HG02610 (cell line): Measurements from ENCODE around the gene DCAKD.

Experiments used
- ATAC-seq: cut with Tn5 transposase; IDR thresholded peaks from one replicate; pipeline ENCODE4 v1.9.1; 2021; ENCODE audit warnings: mild to moderate bottlenecking, moderate library complexity; ENCODE audit not compliant: unreplicated experiment

DCAKD gene

DNA sequence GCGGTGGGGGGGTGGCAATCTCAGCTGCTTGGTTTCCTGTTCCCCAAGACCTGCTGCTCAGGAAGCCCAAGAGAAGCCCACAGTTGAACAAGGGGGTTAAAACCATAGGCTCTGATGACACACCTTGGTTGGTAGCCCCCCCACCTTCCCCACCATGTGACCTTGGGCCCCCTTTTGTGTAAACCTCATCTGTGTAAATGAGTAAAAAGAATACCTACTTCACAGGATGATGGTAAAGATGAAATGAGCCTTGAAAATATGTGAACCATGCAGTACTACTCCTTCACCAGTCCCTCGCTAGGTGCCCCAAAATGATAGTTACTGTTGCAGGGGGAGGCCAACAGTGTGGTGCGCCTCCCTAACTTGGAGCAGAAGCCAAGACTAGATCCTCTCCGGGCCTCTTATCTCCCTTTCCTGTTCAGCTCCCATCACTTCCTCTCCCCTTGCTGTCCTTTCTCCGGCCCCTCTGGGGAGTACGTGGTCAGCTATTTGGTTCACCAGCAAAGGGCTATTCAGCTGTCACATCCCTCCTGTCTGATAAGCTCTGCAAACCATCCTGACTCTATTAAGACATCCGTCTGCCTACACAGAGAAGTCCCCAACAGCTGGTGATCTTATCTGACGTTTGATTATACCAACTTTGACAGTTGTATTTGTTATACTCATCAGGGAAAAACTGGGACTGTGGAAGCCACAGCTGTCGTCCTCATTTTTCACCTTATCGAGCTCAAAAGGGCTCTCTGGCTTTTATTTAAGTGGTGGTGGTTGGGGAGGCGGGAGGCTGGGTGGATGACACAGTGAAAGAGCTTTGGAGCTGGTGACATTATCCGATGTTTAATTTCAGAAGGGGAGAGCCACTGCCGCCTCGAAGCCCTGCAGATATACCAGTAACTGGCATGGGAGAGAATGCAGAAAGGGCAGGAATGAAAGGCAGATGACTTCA, 19.9 kb downstream of the DCAKD start:
- no peak for ATAC-seq

DNA sequence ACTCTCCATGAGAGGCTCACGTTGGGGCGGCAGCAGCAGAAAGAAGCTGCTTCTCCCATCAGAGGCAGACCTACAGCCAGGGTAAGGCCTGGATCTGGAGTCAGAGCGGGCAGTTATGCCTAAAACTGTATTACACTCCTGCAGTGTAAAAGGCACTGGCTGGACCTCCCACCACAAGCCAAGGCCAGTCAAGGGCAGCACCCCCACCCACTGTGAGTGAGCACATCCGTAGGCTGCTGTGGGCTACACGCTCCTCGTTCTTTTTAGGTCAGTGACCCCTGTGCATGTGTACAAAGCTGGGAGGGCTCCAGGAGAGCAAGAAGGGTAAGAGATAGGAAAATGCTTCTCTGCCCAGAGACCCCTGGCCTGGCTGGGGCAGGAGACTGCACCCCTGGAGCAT, 20.7 kb downstream of the DCAKD start:
- no peak for ATAC-seq

DNA sequence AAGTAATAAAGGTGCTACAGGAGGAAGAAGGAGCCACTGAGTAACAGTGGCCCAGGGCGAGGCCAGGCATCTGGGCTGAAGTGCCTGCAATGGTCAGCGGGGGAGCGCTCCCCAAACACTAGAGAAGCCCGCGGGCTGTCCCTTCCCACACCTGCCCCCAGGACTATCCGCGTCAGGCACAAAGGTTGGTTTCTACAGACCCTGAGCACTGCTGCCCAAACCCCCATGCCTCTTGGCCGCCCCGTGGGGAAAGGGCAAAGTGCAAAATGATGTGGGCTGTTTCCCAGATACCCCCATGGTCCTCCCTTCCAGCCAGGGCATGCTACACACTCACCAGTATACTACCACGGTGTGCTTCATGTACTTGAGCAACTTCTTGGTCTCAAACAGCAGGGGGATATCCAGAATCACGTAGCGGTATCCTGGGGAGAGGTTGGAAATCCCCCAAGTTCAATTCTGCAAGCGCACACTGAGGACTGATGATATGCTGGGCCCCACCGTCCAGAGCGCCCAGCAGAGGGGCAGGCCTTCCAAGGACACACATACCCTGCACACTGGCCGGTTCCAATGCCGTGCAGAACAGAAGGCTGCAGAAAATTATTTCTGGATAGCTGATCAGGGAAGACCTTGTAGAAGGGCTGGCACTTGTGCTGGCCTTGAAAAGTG, 21.5 kb downstream of the DCAKD start:
- ATAC-seq: peak; percentile 53

DNA sequence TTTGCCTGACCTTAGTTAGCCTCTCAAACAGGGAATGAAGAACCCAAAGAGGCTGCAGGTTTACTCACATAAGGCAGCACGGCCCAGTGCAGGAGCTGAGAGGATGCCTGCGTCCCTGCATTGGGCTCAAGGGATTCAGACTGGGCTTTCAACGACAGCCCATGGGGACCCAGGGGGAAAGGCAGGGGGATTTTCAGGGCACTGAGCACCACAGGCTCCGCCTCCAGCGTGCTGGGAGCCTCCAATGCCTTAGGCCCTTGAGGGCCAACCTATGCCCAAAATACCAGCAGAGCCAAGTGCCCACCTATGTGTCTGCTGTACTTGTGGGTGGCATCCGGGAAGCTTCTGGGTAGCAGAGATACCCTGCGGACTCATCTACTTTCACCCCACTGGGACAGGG, 22.3 kb downstream of the DCAKD start:
- ATAC-seq: no peak

DNA sequence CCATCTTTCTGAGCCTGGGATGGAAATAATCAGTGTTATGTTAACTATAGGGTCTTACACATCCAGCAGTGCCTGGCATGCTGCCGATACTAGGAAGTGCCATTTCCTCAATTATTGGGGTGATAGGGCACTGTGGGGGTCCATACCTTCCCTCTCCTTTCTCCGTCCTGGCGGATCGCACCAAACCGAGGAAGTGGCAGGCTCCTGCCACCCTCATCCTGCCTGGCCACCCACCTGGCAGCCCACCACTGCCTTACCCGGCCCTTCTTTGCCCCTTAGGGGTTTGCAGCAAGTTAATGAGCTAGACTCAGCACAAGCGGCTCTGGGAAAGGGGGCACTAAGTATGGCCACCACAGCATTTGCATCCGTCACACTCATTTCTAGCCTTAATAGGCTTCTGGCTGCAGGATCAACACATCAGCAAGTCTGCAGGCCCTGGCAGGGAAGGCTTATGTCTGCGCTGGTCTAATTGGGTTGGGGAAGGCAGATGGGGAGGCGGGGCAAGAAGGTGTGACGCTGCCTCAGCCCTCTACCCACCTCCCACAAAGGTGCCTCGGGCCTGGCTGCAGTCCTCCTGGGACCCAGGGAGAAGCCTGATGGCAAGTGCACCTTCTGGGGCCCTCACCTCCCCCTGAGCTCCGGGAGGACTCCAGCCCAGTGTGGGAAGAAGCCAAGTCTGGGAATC, 28.6 kb downstream of the DCAKD start:
- ATAC-seq: no peak

DNA sequence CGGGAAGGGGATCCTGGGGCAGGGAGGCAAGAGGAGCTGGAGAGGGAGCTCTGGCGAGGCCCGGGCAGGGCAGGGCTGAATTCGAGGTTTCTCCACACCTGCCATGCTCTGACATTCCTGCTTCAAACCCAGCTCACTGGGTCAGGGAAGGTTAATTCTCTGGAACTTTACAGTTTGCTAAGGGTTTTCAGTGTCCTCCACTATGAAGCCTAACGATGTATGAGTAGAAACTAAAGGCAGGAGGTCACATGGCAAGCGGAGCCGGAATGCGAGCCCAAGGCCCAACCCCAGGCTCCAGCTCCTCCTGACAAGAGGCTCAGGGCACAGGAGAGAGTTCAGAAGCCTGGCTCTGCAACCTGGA, 29.2 kb downstream of the DCAKD start:
- ATAC-seq: no peak

DNA sequence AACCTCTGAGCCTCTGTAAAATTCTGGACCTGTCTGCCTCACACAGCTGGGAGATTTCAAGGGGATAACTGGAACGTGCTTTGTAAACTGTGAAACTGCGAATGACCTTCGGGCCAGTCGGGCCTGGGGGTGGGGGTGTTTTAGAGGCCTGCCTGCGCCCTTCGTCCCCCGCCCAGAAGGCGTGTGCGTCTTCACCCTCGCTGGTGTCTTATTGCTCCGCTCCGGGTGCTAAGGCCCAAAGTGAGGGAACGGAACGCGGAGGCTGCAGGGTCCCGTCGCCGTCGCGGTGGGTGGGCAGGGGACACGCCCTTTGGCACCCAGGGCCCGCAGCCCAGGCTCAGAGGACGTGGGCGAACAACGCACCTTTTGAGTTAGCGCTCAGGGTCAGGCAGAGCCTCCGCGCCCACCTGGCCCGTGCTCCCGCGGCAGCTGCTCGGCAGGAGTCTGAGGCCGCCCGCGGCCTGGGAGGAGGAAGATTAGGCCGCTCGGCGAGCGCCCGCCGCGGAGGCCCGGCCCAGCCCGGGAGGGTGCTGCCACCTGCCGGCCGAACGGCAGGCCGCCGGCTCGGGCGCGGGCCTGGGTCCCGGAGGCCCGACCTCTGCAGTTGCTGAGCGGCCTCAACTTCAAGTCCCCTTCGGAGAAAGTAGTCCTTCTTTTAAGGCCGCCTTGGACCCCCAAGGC, 29.7 kb downstream of the DCAKD start:
- ATAC-seq: peak; percentile 47

DNA sequence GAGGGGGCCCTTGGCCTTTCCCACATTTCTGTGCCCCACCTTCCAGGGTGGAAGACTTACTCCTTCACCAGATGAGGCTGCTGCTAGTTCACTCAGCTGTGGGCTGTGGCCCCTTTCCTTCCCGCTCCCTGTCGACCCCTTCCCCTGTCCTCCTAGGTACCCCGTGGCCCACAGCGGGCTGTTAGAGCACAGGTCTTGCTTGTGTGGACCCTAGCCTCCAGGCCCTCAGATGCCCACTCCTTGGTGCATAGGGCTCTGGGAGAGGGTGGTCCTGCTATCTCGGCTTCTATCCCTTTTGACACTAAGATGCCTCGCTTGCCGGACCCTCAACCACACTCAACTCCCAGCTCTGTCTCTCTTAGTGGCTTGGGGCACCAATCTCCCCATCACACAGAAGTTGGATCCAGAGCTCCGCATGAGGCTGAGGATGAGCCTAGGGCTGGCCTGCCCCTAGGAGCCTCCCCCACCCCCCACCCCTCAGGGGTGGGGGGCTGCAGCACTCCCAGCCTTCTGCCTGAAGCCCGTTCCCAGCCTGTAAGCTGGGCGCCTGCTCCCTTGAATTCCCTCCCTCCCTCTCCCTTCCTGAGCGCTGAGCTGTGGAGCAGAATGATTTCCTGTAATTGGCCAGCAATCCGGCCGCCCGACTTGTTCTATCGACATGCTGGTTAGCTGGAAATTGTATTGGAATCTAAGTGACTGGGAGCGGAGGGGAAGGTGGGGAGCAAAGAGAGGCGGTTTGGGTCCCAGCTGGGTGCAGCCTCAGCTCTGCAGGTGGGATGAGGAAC, 30.9 kb downstream of the DCAKD start:
- ATAC-seq: no peak

DNA sequence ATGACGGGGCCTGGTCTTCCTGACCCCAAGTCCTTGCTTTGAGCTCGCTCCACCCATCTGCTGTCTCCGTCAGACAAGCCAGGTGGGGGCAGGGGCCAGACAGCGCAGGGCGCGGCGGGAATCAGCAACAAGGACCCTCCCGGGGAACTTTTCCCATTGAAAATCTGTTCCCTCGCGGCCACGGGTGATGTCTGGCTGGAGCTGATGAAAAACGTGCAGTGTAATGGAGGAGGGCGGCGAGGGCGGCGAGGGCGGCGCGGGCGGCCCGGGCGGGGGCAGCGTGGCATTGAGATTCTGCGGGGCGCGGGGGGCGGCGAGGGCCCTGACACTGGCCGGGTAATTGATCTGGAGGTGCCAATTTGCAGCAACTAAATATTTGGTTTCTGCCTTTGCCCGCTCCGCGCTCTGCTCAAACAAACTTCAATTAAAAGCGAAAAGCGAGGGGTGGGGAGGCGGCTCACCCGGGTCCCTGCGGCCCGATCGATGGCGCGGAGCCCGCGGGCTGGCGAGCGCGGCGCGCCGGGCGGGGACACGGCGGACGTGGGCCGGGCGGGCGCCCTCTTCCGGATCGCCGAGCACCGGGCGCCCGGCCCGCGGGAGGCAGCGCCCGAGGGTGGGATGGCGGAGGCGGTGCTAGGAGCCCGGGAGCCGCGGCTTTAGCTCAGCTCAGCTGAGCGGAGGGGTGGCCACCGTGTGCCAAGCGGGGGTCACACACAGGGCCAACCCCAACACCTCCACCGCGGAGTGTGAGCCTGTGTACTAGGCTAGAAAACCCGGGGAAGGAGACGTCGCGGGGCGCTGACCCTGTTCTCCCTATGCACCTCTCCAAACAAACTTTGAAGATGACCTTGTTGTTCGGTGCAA, 32.4 kb downstream of the DCAKD start:
- no peak for ATAC-seq

DNA sequence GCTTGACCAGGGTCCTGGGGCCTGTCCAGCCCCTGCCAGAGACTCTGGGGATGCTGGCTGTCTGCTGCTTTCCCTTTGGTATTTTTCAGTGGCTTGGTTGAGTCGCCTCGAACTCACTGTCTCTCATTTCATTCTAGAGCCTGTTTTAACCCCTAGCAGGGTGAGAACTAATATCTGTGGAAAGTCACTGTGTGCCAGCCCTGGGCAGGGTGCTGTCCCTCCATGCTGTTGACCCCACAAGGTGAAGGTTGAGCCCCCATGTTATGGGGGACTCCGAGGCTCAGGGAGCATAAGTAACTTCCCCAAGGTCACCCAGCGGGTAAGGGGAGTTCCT, 33.0 kb downstream of the DCAKD start:
- ATAC-seq: no peak

DNA sequence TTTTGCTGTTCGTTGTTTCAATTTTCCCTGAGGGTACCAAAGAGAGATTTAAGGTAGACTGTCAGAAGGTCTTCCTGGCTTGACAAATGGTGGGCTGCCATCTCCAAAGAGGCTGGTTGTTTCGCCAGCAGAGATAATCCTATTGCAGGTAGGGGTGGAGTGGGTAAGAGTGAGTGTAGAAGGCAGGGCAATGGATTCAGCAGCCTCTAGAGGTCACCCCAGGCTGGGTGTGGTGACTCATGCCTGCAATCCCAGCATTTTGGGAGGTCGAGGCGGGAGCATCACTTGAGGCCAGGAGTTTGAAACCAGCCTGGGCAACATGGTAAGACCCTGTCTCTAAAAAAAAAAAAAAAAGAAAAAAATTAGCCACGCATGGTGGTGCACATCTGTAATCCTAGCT, 34.6 kb downstream of the DCAKD start:
- ATAC-seq: no peak

DNA sequence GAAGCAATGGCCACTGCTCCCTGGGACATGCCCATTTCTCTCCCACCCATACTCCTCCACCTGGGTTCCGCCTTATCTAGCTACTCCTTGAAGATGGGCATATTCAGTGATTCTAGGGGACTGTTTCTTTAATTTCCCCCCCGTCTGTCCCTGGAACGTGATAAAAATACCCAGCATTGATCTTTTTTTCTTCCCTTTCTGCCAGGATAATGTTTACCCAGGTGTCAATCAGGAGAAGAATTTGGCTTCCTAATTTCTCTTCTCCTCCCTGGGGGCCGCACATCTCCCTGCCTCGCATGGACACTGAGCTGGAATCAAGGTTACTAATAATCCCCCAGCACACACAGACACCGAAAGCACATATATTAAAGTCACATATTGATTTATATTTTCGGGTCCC, 35.2 kb downstream of the DCAKD start:
- ATAC-seq: no peak

DNA sequence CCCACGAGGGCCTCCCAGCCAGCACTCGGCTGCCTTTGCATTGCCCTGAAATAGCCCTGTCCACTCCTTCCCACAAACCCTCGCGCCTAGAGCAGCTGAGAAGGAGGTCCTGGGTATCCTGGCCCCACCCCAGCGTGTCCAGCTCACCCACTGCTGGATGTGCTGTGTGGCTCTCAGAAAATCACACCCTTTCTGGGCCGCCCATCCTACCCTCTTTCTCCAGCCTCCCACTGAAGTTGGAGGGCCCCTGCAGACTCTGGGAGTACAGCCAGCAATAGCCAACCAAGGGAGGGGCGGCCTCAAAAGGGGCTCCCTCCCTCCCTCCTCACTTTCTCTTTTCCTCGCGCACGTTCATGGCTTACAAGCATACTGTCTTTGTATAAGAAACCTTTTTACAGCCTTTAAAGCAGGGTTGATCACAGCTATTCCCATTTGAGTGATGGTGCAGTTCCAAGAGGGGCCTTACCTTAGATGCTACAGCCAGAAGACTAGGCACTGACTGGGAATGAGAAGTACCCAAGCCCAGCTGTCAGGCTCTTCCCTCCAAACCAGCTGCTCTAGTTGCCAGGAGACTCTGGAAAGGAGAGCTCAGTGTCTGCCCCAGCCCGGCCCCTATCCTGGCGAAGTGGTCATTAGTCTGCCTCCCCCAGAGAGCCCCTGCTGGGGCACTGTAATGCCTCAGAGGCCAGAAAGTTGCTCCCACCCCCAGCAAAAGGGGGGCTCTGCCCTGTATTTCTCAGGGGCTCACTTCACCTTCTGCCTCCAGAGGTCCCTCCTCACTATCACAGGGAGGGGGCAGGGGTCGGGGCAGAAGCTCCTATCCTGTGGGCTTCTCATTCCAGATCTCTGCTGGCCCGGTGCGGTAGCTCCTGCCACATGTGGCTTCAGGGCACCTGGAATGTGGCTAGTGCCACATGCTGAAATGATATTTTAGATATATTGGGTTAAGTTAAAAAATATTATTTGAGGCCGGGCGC, 38.1 kb downstream of the DCAKD start:
- no peak for ATAC-seq

DNA sequence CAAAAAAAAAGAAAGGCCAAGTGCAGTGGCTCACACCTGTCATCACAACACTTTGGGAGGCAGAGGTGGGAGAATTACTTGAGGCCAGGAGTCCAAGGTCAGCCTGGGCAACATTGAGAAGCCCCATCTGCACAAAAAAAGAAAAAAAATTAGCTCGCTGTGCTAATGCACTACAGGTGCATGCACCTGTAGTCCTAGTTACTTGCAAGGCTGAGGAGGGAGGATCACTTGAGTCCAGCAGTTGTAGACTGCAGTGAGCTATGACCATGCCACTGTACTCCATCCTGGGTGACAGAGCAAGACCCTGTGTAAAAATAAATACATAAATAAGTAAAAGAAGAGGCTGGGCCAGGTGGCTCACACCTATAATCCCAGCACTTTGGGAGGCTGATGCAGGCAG, 39.7 kb downstream of the DCAKD start:
- ATAC-seq: no peak

DNA sequence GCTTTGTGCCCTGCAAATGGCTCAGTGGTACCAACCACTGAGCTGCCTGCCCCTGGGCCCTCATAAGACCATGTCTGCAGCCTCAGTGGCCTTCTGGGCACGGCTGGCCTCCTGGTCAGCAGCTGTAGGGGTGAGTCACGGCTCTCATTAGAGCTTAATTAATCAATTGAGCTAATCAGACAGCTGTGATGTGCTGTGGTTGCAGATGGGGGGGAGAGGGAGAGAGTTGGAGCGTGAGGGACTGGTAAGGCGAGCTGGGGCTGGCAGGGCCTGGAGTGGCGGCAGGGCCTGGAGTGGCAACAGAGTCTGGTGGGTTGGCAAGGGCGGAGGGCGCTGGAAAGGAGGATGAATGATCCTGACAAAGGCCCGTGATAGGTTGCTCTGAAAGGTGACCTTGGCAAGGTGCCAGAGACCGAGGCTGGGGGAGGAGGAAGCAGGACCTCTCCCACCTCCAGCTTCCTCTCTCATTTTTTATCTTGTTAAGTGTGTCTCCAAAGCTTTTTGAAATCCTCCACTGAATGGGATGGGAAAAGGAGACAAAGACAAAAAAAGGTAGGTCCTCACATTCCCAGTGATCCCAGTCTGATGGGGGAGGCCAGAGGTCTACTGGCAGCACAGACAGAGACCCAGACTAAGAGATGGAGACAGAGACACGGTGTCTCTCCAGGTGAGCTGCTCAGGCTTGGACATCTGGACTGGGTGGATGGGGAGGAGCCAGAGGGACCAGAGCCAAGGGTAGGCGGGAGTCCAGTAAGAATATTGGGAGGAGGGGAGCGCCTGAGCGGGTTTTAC, 41.6 kb downstream of the DCAKD start:
- ATAC-seq: no peak

DNA sequence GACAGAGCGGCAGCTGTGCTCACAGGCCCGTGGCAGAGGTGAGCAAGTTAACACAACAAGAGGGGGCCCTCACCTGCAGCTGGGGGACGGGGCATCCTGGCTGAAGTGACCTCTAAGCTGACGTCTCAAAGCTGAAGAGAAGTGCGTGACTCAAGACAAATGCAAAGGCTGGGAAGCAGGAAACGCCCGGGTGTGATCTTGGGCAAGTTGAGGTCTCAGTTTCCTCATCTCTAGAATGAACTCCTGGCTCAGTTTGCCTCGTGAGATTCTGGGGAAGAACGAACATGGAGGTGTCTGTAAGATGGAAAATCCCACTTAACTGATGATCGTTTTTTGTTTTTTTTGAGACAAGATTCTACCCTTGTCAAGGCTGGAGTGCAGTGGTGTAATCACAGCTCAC, 43.2 kb downstream of the DCAKD start:
- ATAC-seq: no peak

DNA sequence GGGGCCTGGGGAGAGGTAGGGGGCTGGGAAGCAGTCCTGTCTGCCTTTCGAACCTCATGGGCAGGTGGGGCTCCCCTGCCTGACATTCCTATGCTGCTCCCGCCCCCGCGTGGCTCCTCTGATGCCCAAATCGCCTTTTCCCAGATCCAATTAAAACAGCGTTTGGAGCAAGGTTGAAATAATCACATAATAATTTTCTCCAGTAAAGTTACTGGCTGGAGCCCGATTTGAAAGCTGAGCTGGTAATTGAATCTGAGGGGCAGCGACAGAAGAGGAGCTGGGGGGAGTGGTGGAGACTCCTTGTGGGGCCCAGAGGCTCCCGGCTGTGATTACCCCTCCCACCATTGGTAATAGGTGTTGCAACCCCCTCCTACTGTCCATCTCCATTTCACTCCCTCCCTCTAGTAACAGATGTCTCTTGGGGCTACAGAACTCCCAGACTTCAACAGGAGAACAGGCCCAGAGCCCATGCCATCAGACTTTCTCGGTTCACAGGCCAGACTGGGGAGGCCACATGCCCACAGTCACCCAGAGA, 44.4 kb downstream of the DCAKD start:
- no peak for ATAC-seq
